ENCODE data around the gene NTPCR. TPM values are rescaled to one million over a fixed set of nuclear protein-coding genes. Genes with fewer than 3 reads are reported as not detected.

The NTPCR gene
- polyA plus RNA-seq, 3 donors, result 56.6 to 77.1 (median 75.0) TPM

DNA sequence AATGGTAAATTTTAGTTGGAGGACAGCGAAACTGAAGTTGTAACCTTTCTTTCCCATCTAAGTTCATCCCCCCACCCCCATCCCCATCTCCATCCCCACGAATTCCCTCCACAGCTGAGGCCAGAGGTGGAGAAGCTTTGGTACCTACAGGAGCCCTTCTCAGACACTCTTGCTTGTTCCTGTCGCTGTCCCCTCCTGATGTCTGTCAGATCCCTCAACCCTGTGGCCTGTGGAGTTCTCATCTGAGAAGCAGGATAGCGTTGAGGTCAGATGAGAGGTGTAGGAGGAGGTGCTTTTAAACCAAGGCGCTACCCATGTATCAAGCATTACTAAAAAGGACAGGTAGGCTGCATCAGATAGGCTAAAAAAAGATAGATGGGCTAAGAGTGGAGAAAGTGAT, 769 bp downstream of the NTPCR start:
- DNase-seq (ENCODE audit: extremely low read depth in 1 of 11, low read depth in 9 of 11, low spot score in 4 of 11), result no peak

DNA sequence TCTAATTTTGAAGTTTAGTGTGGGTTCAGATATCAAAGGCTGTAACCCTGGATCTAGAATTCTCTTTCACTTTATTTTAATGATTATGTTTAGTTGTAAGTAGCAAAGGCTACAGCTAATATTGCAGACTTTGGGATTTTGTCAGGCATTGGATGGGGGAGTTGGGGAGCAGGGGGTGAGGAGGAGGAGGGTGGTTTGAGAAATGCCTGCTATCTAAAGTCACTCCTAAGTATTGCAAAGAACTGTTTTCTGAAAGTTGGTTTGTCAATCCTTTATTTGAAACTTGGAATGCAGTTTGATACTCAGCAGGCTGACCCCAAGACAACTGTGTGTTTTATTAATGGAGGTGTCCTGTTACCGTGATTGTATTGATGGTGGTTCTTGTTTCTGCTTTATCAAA, 1.2 kb downstream of the NTPCR start:
- no peak for DNase-seq (ENCODE audit: extremely low read depth in 1 of 11, low read depth in 9 of 11, low spot score in 4 of 11)

DNA sequence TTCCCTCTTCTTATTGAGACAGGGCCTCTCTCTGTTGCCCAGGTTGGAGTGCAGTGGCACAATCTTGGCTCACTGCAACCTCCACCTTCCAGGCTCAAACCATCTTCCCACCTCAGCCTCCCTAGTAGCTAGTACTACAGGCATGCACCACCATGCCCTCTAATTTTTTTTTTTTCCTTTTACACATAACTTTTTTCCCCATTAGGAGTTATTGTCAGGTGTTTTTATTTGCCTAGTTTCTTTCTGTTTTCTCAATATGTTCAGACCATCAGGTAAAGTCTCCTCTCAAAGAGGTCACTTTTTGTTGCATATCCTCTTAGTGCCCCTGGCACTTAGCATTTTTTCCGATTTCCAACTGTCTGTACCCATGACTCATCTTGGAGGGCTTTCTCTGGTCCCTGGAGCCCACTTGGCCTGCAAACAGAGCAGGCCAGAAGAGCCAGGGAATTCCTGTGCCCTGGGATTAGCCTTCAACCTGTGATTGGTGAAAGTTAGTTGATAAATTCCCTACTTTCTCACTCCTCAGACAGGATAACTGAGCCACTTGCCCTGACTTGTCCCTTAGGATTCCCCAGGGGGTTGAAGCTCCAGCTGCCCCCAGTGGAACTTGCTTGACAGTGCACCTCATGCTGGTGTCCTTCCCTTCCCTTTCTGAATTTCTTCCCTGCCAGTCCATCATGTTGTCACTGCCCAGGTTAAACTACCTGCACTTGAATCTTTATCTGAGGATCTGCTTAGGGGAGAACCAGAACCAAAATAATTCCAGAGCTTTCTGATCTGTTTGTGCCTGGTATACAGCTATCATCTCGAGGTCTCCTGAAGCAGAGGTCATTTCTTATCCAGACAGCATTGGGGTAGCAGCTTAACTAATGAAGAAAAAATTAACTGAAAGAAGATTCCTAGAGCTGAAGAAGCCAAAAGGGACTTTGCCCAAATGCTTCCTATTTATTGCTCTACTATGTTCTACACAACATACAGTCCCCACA, 2.4 kb downstream of the NTPCR start:
- no peak for DNase-seq (ENCODE audit: extremely low read depth in 1 of 11, low read depth in 9 of 11, low spot score in 4 of 11)

DNA sequence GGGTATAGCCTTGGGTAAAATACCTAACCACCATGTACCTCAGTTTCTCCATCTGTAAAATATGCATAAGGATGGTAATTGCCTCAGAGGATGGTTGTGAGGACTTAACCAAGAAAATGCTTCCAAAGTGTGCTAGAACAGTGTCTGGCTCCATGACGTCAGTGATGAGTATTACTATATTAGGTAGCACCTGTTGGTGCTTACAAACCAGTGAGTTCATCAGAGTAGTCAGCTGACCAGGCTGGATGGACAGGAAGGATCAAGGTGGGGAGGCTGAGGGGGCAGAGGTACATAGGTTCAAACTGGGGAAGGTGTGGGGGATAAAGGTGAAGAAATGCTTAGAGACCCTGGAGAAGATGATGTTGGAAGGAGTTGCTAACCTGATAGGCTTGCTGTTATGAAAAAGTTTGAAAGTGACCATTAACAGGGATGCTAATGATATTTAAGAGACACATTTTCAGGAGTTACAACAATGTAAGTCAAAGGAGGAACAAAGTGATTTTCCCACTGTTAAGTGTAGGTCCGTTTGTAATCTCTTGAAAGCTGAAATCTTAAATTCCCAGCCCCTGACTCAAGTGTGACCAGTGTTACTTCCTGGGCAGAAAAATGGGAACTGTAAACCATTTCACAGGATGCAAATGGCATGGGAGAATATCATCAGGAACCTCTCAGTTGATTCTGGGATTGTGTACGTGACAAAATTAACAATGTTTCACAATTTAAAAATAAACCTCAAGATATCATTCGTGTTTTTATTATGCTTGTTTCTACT, 4.4 kb downstream of the NTPCR start:
- no peak for DNase-seq (ENCODE audit: extremely low read depth in 1 of 11, low read depth in 9 of 11, low spot score in 4 of 11)

DNA sequence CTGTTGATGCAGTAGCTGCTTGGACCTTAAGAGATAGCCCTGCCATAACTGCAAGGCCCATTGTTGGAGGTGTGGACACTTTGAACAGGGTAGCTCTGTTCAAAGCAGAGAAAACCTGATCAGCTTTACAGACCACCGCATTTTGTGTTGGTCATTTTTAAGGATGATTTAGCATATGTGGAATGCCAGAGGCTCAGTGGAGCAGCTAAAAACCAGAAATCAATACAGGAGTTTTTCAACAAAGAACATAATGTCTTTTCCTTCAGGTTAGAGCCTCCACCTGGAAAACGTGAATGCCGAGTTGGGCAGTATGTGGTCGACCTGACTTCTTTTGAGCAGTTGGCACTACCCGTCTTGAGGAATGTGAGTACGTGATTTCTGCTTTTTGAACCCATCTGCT, 5.7 kb downstream of the NTPCR start:
- DNase-seq (ENCODE audit: extremely low read depth in 1 of 11, low read depth in 9 of 11, low spot score in 4 of 11), result no peak

DNA sequence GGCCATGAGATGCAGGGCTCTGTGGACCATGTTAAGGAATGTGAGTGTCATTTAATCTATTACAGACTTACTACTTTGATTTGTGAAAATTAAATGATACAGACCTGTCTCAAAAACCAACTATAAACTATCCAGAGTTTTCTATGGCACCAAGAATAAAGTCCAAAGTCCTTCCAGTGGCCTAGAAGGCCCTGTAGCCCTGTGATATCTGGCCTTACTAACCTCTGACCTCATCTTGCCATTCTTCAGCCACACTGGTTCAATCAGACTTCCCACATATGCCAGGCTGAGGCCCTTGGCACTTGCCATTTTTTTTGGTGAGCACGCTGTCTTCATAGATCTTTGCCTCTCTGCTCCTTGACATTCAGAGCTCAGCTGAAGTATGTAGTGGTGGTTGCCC, 7.7 kb downstream of the NTPCR start:
- no peak for DNase-seq (ENCODE audit: extremely low read depth in 1 of 11, low read depth in 9 of 11, low spot score in 4 of 11)

DNA sequence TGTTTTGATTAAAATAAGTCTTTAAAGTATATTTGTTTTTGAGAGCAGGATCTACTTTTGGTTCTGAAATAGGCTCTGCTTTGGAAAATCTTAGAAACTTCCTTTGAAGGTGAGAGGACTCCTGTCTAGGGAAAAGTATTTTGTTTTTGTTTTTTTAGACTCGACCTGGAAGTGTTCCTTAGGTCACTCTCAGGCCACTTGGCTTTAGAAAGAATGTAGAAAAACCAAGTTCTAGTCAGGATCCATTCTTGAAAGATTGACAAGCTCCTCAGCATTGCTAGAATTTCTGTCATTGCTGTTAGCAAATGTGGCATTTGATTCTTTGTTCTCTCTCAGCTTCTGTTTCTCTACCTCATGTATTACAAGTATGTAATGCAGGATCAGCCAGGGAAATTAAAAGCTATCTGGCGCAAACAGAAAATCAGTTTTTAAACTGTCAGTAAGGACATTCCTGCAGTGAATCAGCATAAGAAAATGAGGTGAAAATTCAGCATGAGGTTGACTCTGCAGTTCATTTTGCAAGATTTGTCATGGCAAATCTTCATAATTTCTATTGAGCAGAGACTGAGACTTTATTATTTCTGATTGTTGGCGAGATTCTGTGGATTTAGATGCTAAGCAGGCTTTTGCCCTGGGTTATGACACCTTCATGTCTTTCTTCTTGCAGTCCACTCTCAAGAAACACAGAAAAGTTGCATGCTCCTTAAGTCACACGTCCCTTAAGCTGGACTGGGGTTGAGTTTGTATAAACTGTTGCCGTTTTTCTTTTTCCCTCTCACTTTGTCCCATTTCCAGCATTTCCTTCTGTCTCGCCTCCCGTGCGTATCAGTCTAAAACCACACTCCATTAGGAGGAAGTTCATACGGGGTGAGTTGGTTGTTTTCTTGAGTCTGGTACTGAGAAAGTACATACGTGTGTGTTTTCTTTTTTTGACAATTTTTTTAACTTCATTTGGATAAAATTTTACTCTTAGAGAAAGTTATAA, 12.6 kb downstream of the NTPCR start:
- no peak for DNase-seq (ENCODE audit: extremely low read depth in 1 of 11, low read depth in 9 of 11, low spot score in 4 of 11)

DNA sequence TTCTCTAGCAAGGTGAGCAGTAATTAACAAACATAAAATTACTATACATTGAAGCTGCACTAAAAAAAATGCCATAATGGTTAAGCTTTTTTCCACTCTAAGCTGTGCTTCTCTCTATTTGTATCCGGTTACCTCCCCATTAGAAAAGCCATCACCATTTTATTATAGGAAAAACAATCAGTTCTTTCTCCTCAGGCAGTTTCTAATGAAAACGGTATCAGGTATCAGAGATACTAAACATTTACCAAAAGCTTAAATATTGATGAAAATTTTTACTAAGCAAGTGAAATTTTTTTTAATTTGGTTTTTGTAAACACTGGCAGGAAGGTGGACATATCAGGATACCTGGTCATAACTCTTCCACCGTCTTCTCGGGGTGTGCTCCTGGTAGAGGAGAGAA, 14.2 kb downstream of the NTPCR start:
- no peak for DNase-seq (ENCODE audit: extremely low read depth in 1 of 11, low read depth in 9 of 11, low spot score in 4 of 11)

DNA sequence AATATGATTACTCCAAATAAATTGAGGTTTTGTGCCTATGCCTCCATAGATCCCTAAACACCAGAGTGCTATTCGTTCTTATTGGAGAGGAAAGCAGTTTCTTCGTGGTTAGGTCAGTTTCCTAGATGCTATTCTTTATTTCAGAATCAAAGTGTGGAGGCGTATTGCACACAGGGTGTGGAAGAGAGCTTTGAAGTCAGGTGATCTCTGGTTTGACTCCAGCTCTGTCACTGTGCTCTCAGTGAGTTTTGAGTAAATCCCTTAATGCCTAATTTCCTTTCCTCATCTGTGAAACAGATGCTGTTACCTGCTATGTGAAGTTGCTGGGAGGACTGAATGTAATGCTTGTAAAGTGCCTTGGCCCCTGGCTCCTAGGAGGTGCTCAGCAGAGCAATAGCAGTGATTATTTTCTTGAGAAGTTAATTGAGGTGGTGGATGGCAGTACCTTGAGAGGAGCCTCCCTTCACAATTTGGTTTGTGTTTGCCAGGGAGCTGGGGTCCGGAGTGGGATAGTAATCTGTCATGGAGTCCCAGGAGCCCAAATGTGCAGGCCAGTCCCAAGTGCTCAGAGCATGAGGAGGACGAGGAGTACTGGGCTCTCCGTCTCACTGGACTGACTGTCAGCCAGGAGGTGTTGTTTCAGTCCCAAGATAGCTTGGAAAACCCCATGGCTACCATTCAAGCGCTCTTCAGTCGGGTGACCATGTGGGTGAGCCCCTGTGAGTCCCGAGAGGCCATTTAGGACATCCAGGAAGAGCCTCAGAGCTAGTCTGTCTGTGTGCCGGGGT, 14.9 kb downstream of the NTPCR start:
- DNase-seq (ENCODE audit: extremely low read depth in 1 of 11, low read depth in 9 of 11, low spot score in 4 of 11), result no peak

DNA sequence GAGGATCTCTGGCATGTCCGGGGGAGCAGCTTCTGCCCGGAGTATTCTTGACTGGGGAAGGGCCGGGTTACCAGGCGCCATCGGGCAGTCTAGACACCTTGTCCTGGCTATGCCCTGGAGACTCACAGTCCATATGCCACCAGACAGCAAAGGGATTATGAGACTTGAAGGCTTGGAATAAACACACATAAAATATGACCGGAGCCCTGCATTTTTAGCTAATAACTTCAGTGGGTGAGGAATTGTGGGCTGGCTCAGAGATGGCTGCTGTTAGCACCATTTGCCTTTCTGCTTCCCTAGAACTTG, 15.5 kb downstream of the NTPCR start:
- no peak for DNase-seq (ENCODE audit: extremely low read depth in 1 of 11, low read depth in 9 of 11, low spot score in 4 of 11)

DNA sequence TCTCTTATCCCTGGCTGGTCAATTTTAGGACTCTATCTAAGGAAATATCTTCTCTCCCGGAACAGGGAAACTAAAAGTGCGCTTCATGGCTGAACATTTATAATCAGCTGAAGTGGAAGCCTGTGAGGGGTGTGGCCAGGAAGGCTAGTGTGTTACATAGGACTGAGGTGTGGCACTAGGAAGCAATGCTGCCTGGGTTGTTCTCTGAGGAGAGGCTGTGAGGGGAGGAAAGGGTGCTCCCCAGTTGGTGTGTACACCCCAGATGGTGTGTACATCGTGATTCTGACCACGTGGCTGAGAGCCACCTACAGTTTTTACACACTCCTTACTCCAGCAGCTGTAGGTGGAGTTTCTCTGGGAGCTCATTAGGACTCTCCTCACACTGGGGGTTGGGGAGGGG, 16.3 kb downstream of the NTPCR start:
- no peak for DNase-seq (ENCODE audit: extremely low read depth in 1 of 11, low read depth in 9 of 11, low spot score in 4 of 11)

DNA sequence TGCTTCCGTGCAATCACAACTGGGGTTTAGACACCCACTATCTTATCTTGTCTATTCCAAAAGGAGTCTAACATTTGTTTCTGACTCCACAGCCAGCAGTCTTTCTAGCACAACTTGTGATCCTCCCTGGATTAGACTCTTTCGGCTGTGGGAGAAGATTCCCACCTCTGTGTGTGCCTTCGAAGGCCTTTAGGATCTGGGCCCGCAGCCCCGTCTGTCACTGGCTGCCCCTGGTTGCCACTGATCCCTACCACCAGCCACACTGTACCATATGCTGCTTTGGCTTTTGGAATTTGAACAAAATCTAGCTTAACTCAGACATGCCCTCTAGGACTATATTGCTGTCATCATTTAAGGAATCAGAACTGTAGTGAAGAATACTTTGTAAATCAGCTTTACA, 18.0 kb downstream of the NTPCR start:
- DNase-seq (ENCODE audit: extremely low read depth in 1 of 11, low read depth in 9 of 11, low spot score in 4 of 11), result no peak

DNA sequence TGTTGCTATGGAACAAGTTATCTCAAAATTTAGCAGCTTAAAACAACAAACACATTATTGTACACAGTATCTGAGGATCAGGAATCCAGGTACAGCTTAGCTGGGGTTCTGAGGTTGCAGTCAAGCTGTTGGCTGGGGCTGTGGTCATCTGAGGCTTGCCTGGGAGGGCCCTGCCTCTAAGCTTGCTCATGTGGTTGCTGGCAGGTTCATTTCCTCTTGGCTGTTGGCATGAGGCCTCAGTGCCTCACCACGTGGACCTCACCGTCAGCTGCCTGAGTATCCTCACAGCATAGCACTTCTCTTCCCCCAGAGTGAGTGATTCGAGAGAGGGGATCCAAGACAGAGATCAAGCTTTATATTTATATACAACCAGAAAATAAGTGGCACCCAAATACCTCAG, 18.6 kb downstream of the NTPCR start:
- DNase-seq (ENCODE audit: extremely low read depth in 1 of 11, low read depth in 9 of 11, low spot score in 4 of 11), result no peak

DNA sequence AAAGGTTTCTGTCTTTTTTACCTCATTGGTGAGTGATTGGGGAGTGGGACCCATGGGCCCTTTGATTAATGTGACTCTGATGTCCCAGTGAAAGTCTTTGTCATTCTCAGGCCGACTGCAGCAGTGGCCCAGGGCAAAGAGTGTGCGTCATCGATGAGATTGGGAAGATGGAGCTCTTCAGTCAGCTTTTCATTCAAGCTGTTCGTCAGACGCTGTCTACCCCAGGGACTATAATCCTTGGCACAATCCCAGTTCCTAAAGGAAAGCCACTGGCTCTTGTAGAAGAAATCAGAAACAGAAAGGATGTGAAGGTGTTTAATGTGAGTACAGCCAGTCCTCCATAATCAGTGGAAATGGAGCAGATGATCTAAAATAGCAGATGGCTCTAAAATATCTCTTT, 19.4 kb downstream of the NTPCR start:
- DNase-seq (ENCODE audit: extremely low read depth in 1 of 11, low read depth in 9 of 11, low spot score in 4 of 11), result no peak

DNA sequence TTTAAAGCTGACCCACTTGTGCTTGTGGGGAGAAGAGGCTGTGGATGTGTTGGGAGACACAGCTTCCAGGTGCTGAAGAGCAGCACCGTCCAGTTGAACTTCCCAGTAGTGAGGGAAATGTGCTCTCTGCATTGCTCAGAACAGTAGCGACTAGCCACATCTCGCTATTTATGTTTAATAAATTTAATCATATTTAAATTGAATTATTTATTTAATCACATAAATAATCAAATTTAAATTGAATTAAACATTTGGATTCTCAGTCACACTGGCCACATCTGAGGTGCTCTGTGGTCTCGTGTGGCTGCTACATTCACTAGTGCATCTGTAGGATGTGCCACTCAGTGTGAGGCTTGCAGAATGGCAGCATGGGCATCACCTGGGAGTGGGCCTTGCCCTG, 20.1 kb downstream of the NTPCR start:
- no peak for DNase-seq (ENCODE audit: extremely low read depth in 1 of 11, low read depth in 9 of 11, low spot score in 4 of 11)

DNA sequence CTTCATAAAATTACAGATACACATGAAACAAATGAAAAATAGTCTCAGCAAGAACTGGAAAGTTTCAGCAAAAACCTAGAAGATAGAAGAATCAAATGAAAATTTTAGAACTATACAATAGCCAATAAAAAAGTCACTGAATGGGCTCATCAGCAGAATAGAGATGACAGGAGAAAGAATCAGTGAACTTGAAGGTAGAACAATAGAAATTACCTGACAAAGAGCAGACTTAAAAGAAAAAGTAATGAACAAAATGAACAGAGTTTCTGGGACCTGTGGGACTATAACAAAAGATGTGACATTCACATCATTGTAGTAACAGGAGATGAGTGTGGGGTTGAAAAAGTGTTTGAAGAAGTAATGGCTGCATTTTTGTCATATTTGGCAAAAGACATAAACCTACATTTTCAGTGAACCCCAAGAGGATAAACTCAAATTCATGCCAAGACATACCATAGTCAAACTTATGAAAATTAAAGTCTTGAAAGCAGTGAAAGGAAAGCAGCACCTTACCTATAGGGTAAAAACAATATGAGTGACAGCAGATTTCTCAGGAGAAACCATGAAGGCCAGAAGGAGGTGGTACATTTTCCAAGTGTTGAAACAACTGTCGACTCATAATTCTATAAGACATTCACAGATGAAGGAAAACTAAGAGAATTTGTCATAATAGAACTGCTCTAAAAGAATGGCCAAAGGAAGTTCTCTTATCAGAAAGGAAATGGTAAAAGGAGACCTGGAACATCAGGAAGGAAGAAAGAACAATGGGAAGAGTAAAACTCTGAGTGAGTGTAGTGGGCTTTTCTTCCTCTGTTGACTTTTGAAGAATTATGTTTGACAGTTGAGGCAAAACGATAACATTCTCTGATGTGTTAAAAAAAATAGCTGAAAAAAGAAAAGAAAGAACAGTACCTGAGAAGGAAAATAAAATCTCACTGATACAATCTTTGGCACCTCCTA, 23.5 kb downstream of the NTPCR start:
- no peak for DNase-seq (ENCODE audit: extremely low read depth in 1 of 11, low read depth in 9 of 11, low spot score in 4 of 11)

DNA sequence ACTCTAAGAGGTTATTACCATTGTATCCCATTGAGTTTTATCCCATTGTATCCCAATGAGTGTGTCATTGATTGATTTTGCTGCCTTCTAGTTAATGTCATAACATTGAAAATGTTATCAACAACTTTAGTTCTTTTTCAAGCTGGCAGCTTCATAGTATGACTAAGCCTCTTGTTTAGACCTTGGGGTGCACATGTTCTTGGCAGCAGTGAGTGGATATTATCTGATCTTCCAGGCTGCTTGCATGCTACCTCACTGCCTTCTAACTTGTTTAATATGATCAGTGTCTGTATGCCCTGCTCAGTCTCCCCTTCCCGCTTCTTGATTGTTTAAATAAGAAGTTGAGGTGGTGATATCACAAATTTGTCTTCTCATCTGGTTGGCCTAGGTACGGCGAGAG, 24.6 kb downstream of the NTPCR start:
- no peak for DNase-seq (ENCODE audit: extremely low read depth in 1 of 11, low read depth in 9 of 11, low spot score in 4 of 11)
